Naive thymus-derived CD4-positive, alpha-beta T cell (primary cell): ENCODE results near the gene MARK1. TPM values are rescaled to one million over a fixed set of nuclear protein-coding genes. Genes with fewer than 3 reads are reported as not detected.
A peak's percentile ranks its signal among the peaks of the same experiment; 100 is the strongest.
"Not testable (repeated sequence)": the region's sequence is repeated elsewhere in the genome, so short reads cannot be mapped to it uniquely, and the experiment has no call there.

ENCODE experiments used
- ATAC-seq: fragments of 150-1000 bp; cut with Tn5 transposase; 2 replicates; pipeline ENCODE4 v1.10.0; 2021; ENCODE audit warnings: mild to moderate bottlenecking, moderate library complexity
- CTCF ChIA-PET: fragments of 350-600 bp; sonication (Branson Sonifier 250); formaldehyde crosslinking; loops from one replicate; lab custom pipeline; 2021; ENCODE audit warnings: antibody characterized with exemption; lab: Charles Lee
- POLR2A ChIA-PET: fragments of 350-600 bp; sonication (Branson Sonifier 250); formaldehyde crosslinking; loops from one replicate; lab custom pipeline; 2021; ENCODE audit warnings: antibody characterized with exemption, inconsistent platforms; lab: Charles Lee
- DNase-seq, 9 donors: peaks; one replicate each; pipeline versions ENCODE4 v3.0.0 to v3.0.0-alpha.2; 2020 to 2022; ENCODE audit warnings: mixed read lengths in 1 of 9
- H3K27ac ChIP-seq: one replicate; pipeline ENCODE4 v1.7.0; 2013; ENCODE audit warnings: mild to moderate bottlenecking, low read depth, low read length, moderate library complexity
- H3K27me3 ChIP-seq, 2 donors: one replicate each; pipeline ENCODE4 v1.7.0; 2013; ENCODE audit warnings: low read length in 2 of 2, mild to moderate bottlenecking in 2 of 2, moderate library complexity in 2 of 2; ENCODE audit not compliant: control insufficient read depth in 2 of 2, insufficient read depth in 2 of 2
- H3K36me3 ChIP-seq, 3 experiments: 1 replicate in 2 of 3; 2 replicates in 1 of 3; pipeline ENCODE4 v1.7.0; 2013; ENCODE audit warnings: low read length in 3 of 3, mild to moderate bottlenecking in 3 of 3, moderate library complexity in 1 of 3; ENCODE audit not compliant: insufficient read depth in 3 of 3, control insufficient read depth in 2 of 3
- H3K4me1 ChIP-seq, 2 donors: one replicate each; pipeline ENCODE4 v1.7.0; 2013; ENCODE audit warnings: low read length in 2 of 2, mild to moderate bottlenecking in 2 of 2, moderate library complexity in 1 of 2; ENCODE audit not compliant: control insufficient read depth in 2 of 2, insufficient read depth in 2 of 2
- H3K4me3 ChIP-seq: 2 replicates; pipeline ENCODE4 v1.7.0; 2013; ENCODE audit warnings: mild to moderate bottlenecking, low read length
- H3K9me3 ChIP-seq, 3 experiments: 1 replicate in 2 of 3; 2 replicates in 1 of 3; pipeline ENCODE4 v1.7.0; 2013; ENCODE audit warnings: low read length in 3 of 3; ENCODE audit not compliant: control insufficient read depth in 2 of 3
- H3K27ac Mint-ChIP-seq, 9 donors: one replicate each; pipeline ENCODE4 v1.8.0; 2020 to 2022; ENCODE audit warnings: mixed read lengths in 9 of 9, mild to moderate bottlenecking in 8 of 9, moderate library complexity in 5 of 9, inconsistent platforms in 2 of 9
- H3K27me3 Mint-ChIP-seq, 5 donors: one replicate each; pipeline ENCODE4 v1.8.0; 2021 to 2022; ENCODE audit warnings: mixed read lengths in 5 of 5, mild to moderate bottlenecking in 1 of 5
- H3K36me3 Mint-ChIP-seq, 5 donors: one replicate each; pipeline ENCODE4 v1.8.0; 2020 to 2022; ENCODE audit warnings: mixed read lengths in 5 of 5, mild to moderate bottlenecking in 3 of 5, inconsistent platforms in 1 of 5
- H3K4me1 Mint-ChIP-seq, 7 donors: one replicate each; pipeline ENCODE4 v1.8.0; 2020 to 2022; ENCODE audit warnings: mixed read lengths in 7 of 7, mild to moderate bottlenecking in 3 of 7, inconsistent platforms in 1 of 7
- H3K4me3 Mint-ChIP-seq, 10 donors: one replicate each; pipeline ENCODE4 v1.8.0; 2020 to 2022; ENCODE audit warnings: mild to moderate bottlenecking in 10 of 10, mixed read lengths in 10 of 10, moderate library complexity in 6 of 10, inconsistent platforms in 2 of 10
- H3K9me3 Mint-ChIP-seq, 11 donors: one replicate each; pipeline ENCODE4 v1.8.0; 2020 to 2022; ENCODE audit warnings: mixed read lengths in 11 of 11, mild to moderate bottlenecking in 4 of 11, inconsistent platforms in 1 of 11, moderate library complexity in 1 of 11
- intact Hi-C, 2 donors: fragments of 100-400 bp; cut with micrococcal nuclease; formaldehyde crosslinking; loops; one replicate each; pipeline ENCODE4 v1.15.1; 2023
- polyA plus RNA-seq, 2 donors: library from polyadenylated mRNA; unstranded; fragments of 300-500 nt; fragmentation: Illumina TruSeq; gene quantifications; one replicate each; pipeline ENCODE4 v1.2.3, GENCODE V29; 2021
- total RNA-seq, 6 experiments: library from RNA in 5 of 6; stranded (reverse) in 5 of 6; gene quantifications; 1 replicate in 5 of 6; 2 replicates in 1 of 6; pipeline ENCODE4 v1.2.3 and lab custom pipeline; 2021 to 2026

Gene MARK1
- total and polyA plus RNA-seq, 7 experiments from 2014 or later: not detected

DNA sequence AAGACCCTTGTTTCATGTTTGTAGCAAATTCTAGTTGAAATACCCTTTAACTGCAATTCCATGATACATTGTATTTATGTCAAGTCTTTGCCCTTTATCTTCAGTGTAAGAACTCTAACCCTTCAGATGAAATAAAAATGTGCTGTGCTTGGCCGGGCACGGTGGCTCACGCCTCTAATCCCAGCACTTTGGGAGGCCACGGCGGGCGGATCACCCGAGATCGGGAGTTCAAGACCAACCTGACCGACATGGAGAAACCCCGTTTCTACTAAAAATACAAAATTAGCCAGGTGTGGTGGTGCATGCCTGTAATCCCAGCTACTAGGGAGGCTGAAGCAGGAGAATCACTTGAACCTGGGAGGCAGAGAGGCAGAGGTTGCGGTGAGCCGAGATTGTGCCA, 155.8 kb downstream of the MARK1 start:
- intact Hi-C loops, H3K4me3 Mint-ChIP-seq, ATAC-seq, H3K4me1 Mint-ChIP-seq, H3K9me3 Mint-ChIP-seq, H3K36me3 ChIP-seq, H3K27me3 Mint-ChIP-seq, POLR2A ChIA-PET, DNase-seq, H3K36me3 Mint-ChIP-seq, H3K4me3 ChIP-seq, H3K4me1 ChIP-seq, H3K27me3 ChIP-seq, H3K9me3 ChIP-seq, H3K27ac Mint-ChIP-seq, H3K27ac ChIP-seq: not testable (repeated sequence)
- CTCF ChIA-PET: interaction anchor here (1.2 kb wide), 1 partner anchor 50 kb away, joined by 5 read pairs; no protein-coding TSS in a partner anchor

DNA sequence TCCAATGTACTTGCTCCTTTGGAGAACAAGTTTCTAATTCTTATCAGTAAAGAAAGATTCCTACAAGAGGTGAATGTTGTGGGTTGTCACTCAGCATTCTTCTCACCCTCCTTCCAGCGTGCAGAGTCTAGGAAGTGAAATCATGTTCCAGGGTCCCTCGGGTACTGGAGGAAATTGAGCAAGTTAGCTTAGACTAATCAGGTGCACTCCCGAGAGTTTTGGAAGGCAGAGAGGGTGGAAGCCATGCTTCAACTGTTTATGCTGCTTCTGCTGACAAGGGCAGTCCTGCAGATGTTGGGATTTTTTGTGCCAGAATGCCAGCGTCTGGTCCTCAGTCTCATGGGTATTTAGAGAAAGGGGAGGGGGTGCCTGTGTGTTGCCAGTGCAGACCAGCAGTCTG, 157.0 kb downstream of the MARK1 start:
- Mint-ChIP-seq H3K9me3 (no peaks in the 10 kb centered on the region), H3K27ac (peak overlapping the region in 1 of 9 donors; percentile 62), H3K27me3 (peaks cover 3 to 8% (median 5%) of the 10 kb centered on the region in 5 donors), H3K4me1 (peaks cover 3 to 11% (median 4%) of the 10 kb centered on the region in 7 donors), H3K4me3 (no peak overlapping the region), H3K36me3 (peaks cover 0 to 1% (median 0%) of the 10 kb centered on the region in 5 donors)
- intact Hi-C loops: no loop called here
- CTCF ChIA-PET: interaction anchor here (1.2 kb wide), 1 partner anchor 48 kb away, joined by 3 read pairs; no protein-coding TSS in a partner anchor
- Histone ChIP-seq H3K27ac (no peak overlapping the region), H3K9me3 (no peaks in the 10 kb centered on the region), H3K27me3 (no peaks in the 10 kb centered on the region), H3K4me1 (peaks cover 4 to 8% of the 10 kb centered on the region in 2 donors), H3K4me3 (no peak overlapping the region), H3K36me3 (no peaks in the 10 kb centered on the region)
- POLR2A ChIA-PET: no interaction called here
- ATAC-seq (no peak), DNase-seq (no peak)

DNA sequence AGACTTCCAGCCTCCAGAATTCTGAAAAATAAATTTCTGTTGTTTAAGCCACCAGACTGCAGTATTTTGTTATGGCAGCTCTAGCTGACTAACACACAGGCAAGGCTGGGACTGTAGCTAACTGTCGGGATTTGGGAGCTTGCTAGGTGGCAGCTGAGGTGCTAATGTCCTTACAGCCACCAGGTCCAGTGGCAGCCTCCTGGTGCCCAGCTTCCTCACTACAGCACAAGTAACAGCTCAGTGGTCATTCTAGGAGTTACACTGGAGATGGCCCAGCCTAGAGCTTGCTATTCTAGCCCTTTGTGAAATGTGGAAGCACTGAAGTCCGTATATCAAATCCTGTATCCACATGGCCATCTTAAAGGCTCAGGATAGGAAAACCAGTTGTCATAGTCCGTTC, 157.9 kb downstream of the MARK1 start:
- Mint-ChIP-seq H3K27me3 (peaks cover 5 to 11% (median 7%) of the 10 kb centered on the region in 5 donors), H3K4me3 (no peak overlapping the region), H3K4me1 (peaks cover 4 to 13% (median 6%) of the 10 kb centered on the region in 7 donors), H3K36me3 (peaks cover 0 to 1% (median 0%) of the 10 kb centered on the region in 5 donors), H3K9me3 (no peaks in the 10 kb centered on the region), H3K27ac (no peak overlapping the region)
- no peaks in the 10 kb centered on the region for H3K36me3 ChIP-seq
- intact Hi-C loops: no loop called here
- POLR2A ChIA-PET: no interaction called here
- DNase-seq: no peak
- H3K4me3 ChIP-seq: no peak overlapping the region
- no peaks in the 10 kb centered on the region for H3K27me3 ChIP-seq
- peaks cover 5 to 8% of the 10 kb centered on the region in 2 donors for H3K4me1 ChIP-seq
- no peak for ATAC-seq
- CTCF ChIA-PET: interaction anchor here (1.2 kb wide), 1 partner anchor 47 kb away, joined by 3 read pairs; no protein-coding TSS in a partner anchor
- H3K27ac ChIP-seq: no peak overlapping the region
- no peaks in the 10 kb centered on the region for H3K9me3 ChIP-seq

GRCh38 chr1:220687809-220688208, 159.9 kb downstream of the MARK1 start:
- peak overlapping the region in 2 of 10 donors; percentile 2 to 14 for H3K4me3 Mint-ChIP-seq
- peaks cover 5 to 8% of the 10 kb centered on the region in 2 donors for H3K4me1 ChIP-seq
- peaks cover 0 to 1% (median 0%) of the 10 kb centered on the region in 5 donors for H3K36me3 Mint-ChIP-seq
- ChIA-PET CTCF (no interaction called here), POLR2A (no interaction called here)
- intact Hi-C loops: no loop called here
- H3K27ac Mint-ChIP-seq: no peak overlapping the region
- DNase-seq (no peak), ATAC-seq (no peak)
- H3K27me3 ChIP-seq: no peaks in the 10 kb centered on the region
- H3K36me3 ChIP-seq: no peaks in the 10 kb centered on the region
- no peaks in the 10 kb centered on the region for H3K9me3 ChIP-seq
- H3K4me1 Mint-ChIP-seq: peaks cover 5 to 14% (median 7%) of the 10 kb centered on the region in 7 donors
- H3K27me3 Mint-ChIP-seq: peaks cover 5 to 23% (median 11%) of the 10 kb centered on the region in 5 donors
- no peak overlapping the region for H3K4me3 ChIP-seq
- no peaks in the 10 kb centered on the region for H3K9me3 Mint-ChIP-seq
- no peak overlapping the region for H3K27ac ChIP-seq

DNA sequence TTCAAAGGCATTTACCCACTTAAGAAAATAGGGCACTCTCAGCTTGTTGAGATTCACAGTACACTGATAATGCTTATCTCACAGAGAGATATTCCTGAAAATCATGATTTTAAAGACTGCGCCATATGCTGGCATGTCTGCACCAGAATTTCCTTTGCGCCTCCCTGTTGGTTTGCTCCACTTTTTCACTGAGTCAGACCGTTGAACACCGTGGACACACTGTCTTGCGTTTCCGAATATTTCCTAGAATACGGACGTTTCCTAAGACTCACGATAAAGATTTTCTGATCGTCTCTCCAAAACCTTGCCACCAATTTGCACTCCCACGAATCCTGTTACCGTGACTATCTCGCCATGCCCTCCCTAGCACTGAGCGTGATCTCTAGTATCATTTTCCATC, 161.7 kb downstream of the MARK1 start:
- CTCF ChIA-PET: interaction anchor here (0.9 kb wide), 1 partner anchor 45 kb away, joined by 3 read pairs; no protein-coding TSS in a partner anchor
- ATAC-seq: no peak
- intact Hi-C loops: loop anchor here (1.0 to 5.0 kb wide), 4 partner anchors 44 to 642 kb away; partner anchors contain the start of genes EPRS1 (in 1 of the 2) and RAB3GAP2 (in 1 of the 2)

DNA sequence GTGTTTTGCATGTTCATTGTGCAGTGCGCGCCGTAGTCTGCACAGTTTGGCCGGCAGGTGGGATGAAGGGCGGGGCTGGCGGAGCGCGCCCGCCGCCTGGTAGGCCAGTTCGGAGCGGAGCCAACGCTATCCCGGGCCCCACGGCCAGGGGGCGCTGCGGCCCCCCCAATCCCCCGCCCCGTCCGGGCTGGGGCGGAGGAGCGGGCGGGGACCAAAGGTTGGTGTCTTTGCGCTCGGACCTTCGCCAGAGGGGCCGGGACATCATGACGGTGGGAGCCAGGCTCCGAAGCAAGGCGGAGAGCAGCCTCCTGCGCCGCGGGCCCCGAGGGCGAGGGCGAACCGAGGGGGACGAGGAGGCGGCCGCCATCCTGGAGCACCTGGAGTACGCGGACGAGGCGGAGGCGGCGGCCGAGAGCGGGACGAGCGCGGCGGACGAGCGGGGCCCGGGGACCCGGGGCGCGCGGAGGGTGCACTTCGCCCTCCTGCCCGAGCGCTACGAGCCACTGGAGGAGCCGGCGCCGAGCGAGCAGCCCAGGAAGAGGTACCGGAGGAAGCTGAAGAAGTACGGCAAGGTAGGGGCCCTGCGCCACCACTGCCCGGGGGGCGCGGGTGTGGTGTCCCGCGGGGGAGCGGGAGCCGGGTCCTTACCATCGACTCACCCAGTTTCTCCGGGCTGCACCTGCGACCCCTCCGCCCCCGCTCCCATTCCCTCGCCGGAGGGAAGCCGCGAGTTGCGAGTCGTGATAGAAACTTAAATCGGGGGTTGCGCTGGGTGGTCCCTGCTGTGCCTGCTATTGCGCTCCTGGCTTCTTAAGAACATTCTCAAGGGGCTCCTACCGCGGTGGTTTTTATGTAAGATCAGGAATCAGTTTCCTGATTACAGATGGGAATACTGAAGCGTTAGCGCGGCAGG, 162.5 kb downstream of the MARK1 start, which contains the start of gene C1orf115:
TSS of gene C1orf115 (plus strand) at position 224 of the 913 bp plus-strand sequence. CDS start at position 264, 40 bp downstream.
- Histone ChIP-seq H3K27me3 (no peaks in the 10 kb centered on the region), H3K4me1 (peaks cover 5 to 8% of the 10 kb centered on the region in 2 donors), H3K4me3 (peak within 1 kb of the TSS; percentile 58), H3K36me3 (no peaks in the 10 kb centered on the region), H3K9me3 (no peaks in the 10 kb centered on the region), H3K27ac (peak within 1 kb of the TSS; percentile 43)
- peaks cover 5 to 14% (median 7%) of the 10 kb centered on the region in 7 donors for H3K4me1 Mint-ChIP-seq
- peak; percentile 57 to 81 (median 71) for DNase-seq
- H3K27ac Mint-ChIP-seq: peak within 1 kb of the TSS in 3 of 9 donors; percentile 22 to 52 (median 32)
- ATAC-seq: peak; percentile 99
- H3K4me3 Mint-ChIP-seq: peak within 1 kb of the TSS; percentile 71 to 89 (median 86)
- intact Hi-C loops: loop anchor here (1.0 to 5.0 kb wide), 4 partner anchors 43 to 643 kb away; partner anchors contain the start of genes EPRS1 (in 1 of the 2) and RAB3GAP2 (in 1 of the 2)
- POLR2A ChIA-PET: no interaction called here
- H3K27me3 Mint-ChIP-seq: peaks cover 5 to 32% (median 11%) of the 10 kb centered on the region in 5 donors
- H3K9me3 Mint-ChIP-seq: no peaks in the 10 kb centered on the region
- CTCF ChIA-PET: interaction anchor here (1.1 kb wide), 1 partner anchor 12 kb away, joined by 3 read pairs; no protein-coding TSS in a partner anchor
- H3K36me3 Mint-ChIP-seq: peaks cover 0 to 1% (median 0%) of the 10 kb centered on the region in 5 donors

More for the DNA sequence above, 161.7 kb downstream of the MARK1 start:
- DNase-seq: no peak
- Histone ChIP-seq H3K36me3 (no peaks in the 10 kb centered on the region), H3K27me3 (no peaks in the 10 kb centered on the region), H3K9me3 (no peaks in the 10 kb centered on the region), H3K4me3 (peak overlapping the region; percentile 58), H3K27ac (no peak overlapping the region), H3K4me1 (peaks cover 5 to 8% of the 10 kb centered on the region in 2 donors)
- Mint-ChIP-seq H3K27me3 (peaks cover 5 to 32% (median 11%) of the 10 kb centered on the region in 5 donors), H3K27ac (peak overlapping the region in 2 of 9 donors; percentile 22 to 32), H3K4me3 (peak overlapping the region; percentile 71 to 89 (median 84)), H3K36me3 (peaks cover 0 to 1% (median 0%) of the 10 kb centered on the region in 5 donors), H3K9me3 (no peaks in the 10 kb centered on the region), H3K4me1 (peaks cover 5 to 14% (median 7%) of the 10 kb centered on the region in 7 donors)
- POLR2A ChIA-PET: no interaction called here
